Activated gamma-delta T cell (primary cell): Measurements from ENCODE around the gene PAK1.

Experiments used
- DNase-seq: peaks from one replicate; lab custom pipeline; 2025; lab: John Stamatoyannopoulos, UW

The PAK1 gene

DNA sequence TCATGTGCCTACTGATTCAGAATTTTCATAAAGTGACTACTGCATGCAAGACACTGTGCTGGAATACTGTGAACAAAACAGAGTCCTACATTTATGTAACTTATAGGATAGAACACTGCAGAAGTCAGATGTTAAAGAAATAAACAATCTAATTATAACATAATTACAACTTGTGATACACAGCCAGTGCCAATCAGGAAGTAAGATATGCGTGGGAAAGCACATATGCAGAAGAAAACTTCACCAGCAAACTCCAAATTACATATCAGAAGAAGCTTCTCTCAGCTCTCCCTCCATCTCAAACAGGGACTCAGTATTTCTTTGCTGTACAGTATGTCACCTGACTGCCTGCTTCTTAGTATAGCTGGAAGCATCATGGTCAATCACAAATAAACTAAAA is 37.4 kb downstream of the PAK1 start:
- DNase-seq, result no peak

DNA sequence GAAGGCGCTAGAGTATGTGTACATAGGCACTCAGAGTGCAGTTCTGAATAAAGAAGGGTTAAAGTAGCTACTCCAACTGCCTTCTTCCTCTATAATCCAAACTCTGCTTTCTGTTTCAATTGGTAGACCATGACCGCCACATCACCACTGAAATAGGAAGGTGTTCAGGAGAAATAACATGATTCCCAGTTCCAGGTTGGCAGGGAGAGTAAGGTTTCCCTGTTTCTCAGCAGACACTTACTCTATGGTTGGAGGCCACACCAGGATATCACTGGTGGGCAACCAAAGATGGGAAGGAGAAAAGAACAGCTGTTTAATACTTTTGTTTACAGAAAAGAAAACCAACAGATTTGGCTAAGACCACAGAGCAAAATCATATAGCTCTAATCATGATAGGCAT is 37.9 kb downstream of the PAK1 start:
- no peak for DNase-seq

DNA sequence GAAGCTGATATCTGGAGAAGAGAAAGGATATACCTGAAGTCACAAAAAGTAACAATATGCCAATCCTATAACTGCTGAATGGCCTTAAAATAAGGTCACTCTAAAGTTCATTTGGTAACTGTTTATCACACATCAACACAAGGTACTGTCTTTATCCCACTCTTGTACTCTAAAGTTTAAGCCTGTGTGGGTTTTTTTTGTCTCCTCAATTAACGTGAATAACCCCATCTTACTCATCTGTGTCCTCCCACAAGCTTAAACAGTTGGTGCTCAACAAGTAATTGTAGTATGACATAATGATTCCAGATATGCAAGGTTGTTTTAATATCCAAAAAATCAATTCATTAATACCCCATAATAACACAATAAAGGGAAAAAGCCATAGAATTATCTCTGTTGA is 42.1 kb downstream of the PAK1 start:
- DNase-seq, result no peak

DNA sequence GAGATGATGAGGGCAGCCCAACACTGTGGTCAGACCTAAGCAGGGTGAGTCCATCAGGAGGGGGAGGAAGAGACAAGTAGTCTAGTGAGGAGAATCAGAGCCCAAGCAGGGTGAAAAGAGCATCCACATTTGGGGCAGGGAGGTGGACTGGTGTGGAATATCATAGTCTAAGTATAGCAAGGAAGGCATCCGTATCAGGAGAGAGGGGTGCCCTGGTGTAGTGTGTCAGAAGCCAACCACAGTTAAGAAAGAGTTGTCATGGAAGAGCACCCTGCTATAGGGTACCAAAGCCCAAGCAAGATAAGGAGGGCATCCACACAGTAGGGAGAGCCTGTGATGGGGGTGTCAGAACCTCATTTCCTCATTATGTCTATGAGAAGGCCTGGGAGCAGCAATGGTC is 45.3 kb downstream of the PAK1 start:
- DNase-seq, result no peak

DNA sequence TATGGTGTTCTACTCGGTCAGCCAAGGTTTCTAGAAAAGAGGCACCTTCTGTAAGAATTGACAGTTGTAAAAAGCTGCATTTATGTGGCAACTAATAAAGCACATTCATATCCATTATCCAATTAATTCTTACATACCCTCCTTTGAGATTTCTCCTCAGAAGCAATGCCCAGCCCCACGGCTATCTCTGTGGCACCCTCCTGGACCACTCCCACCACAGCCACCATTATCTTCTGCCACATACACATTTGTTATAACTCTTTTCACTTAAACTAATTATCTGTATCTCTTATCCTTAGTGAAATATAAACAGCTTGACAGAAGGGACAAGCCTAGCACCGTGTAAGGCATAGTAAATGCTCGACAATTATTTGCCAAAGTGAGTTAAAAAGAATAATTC is 48.5 kb downstream of the PAK1 start:
- no peak for DNase-seq

DNA sequence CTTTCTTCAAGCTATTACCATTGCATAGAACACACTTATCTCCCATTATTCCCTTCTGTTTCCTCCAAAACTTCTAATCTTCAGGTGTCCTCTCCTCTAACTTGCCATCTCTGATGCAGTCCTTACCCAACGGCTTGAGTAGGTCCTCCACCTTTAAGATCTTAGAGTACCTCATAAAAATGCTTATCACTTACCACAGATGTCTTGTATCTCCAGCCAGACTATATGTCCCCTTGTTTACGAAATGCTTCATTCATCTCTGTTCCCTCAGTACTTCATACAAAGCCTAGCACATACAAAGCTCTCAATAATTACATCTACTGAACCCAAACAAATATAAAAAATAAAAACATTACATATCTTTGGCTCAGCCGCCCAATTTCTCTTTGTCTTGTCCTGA is 49.2 kb downstream of the PAK1 start:
- no peak for DNase-seq

DNA sequence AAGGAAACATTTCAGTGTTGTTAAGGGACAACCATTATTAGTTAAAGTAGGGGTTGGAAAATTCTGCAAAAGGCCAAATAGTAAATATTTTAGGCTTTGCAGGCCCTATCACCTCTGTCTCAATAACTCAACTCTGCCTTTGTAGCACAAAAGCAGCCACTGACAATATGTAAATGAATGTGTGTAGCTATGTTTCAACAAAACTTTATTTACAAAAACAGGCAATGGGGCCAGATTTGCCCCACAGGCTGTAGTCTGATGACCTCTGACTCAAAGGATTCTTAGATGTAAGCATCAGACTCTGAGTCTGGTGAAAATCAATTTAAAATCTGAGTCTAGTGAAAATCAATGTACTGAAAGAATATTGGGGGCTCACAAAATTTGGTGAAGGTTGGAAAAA is 50.3 kb downstream of the PAK1 start:
- DNase-seq, result no peak

DNA sequence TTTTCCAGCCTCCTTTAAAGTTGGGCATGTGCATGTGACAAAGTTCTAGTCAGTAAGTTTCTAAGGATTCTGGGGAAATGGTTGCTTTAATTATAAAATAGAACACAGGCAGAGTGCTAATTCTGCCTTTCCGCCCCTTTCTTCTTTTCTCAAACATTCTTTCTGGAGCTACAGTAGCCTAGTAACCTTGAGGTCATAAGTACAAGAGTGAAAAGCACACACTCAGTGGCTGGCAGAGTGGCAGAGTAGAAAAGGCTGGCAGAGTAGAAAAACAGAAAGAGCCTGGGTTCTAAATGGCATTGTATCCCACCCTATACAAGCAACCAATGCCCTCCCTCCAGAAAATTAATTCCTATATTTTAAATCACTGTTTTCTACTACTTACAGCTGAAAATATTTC is 51.2 kb downstream of the PAK1 start:
- no peak for DNase-seq

DNA sequence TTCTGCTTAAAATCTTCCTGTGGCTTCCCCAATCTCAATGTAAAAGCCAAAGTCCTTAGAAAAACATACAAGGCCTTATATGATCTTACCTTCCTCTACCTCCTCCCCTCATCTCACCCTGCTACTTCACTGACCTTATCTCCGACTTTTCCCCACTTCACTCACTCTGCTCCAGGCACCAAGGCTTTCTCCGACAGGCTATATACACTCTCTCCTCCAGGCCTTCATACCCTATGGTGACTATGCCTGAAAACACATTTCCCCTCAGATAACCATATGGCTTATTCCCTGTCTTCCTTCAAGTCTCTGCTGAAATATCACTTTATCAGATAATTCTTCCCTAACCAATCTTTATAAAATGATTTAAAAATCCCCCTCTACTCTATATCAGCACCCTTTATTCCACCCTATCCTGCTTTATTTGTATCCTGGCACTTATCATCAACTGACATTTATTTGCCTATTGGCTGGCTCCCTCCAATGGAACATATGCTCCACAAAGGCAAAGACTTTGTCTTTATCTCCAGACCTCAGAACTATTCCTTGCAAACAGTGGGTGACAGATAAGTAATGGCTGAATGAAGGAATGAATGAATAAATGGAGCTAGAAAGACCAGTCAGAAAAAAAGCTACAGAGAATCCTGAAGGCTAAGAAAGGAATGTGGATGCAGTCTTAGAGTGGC is 52.7 kb downstream of the PAK1 start:
- DNase-seq, result no peak

DNA sequence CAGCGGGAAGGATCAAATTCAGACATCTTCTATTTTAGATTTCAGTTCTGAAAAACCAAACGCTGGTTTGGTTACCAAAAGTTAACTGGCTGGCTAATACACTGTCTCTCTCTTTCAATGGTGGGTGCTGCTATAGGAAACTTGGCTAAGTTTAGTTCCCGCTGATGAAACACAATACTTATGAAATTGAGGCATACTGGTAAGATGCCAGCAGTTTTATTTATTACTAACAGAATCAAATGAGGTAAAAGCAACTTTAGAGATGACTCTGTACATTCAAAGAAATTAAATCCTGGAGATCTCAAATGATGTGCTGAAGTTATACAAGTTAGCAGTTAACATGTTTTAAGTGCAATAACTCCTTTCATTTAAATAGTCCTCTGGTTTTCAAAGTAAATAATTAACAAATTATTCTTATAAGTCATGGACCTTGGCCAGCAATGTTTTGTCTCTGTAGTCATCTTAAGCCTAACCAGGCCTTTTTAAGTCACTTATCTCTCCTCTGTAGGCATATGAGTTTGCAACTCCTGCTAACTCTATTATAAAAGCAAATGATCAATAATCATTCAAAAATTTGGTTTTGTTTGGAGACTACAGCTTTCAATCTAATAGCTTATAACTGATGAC is 54.8 kb downstream of the PAK1 start:
- DNase-seq, result no peak

DNA sequence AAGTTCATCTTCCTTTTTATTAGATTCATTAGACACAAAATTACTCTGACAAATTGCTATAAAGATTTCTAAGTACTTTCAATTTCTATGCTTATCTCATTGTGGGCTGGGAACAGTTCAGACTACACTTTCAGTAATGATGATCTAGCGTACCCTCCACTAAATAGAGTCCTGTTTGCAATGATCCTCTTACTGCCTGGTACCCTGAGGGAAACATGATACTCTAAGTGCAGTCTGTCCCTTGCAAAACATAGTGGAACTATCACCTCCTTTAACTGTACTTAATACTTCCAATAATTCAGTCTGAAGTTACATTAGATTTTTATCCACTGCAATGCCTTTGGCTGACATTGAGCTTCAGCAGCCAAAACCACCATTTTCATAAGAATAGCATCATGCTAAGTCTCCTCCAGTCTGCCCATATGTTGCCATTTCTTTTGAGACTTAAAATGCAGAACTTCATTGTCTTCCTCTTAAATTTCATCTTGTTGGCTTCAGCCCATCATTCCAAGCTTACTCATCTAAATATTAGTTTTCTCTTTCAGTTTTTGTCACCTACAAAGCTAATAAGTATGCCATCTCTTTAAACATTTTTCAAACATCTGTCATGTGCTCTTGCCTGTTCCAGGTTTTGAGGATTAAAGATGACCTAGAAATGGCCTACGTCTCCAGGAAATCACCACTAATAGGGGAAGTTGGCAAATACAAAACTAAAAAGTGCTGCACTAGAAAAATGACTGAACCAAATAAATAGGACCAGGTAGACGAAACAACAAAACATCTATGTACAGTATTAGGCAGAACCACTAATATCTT is 55.5 kb downstream of the PAK1 start:
- DNase-seq, result no peak

DNA sequence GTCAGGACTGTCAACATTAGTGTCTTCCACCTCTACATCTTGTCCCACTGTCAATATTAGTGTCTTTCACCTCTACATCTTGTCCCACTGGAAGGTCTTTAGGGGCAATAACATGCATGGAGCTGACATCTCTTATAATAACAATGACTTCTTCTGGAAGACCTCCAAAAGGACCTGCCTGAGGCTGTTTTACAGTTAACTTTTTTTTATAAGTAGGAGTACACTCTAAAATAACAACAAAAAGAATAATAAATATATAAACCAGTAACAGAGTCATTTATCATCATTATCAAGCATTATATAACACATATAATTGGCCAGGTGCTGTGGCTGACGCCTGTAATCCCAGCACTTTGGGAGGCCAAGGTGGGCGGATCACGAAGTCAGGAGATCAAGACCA is 57.5 kb downstream of the PAK1 start:
- DNase-seq, result no peak

DNA sequence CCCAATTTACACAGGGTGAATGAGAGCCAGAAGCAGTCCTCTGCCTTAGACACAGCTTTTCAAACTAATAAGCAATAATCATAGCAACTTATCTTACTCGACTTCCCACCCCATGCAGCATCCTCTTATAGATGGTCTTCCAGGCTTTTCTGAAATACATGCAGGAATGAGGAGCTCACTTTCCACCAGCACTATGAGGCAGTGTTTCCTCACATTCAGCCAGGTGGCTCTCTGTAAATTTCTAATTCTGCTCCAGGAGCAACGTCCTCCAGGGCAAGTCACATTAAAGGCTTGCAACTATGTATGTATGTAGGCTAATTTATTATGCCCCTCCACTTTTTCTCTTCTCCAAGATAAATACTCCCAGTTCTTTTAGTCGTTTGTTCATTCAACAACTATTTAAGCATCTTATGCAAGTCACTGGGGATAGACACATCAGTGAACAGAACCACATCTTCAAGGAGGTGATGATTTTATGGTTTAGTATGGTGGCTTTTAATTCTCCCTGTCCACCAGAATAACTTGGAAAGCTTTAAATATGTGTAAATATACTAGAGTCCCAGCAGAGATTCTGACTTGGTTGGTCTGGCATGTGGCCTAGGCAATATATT is 59.9 kb downstream of the PAK1 start:
- no peak for DNase-seq

DNA sequence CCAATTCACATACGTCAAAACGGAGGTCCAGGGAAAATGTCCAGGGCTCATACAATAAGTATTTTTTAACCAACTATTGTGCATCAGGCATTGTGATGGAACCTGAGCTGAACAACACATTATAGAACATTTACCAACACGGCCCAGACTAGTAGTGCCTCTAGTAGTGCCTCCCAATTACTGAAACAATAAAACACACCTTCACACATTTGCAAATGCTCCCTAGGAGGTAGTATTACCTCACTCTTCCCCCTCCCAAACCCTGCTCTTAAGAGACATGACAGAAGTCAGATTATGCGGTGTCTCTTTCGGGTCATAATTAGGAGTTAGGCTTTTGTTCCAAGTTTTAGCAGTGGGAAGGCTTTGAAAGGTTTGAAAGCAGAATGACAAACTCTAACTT is 61.1 kb downstream of the PAK1 start:
- DNase-seq, result no peak

DNA sequence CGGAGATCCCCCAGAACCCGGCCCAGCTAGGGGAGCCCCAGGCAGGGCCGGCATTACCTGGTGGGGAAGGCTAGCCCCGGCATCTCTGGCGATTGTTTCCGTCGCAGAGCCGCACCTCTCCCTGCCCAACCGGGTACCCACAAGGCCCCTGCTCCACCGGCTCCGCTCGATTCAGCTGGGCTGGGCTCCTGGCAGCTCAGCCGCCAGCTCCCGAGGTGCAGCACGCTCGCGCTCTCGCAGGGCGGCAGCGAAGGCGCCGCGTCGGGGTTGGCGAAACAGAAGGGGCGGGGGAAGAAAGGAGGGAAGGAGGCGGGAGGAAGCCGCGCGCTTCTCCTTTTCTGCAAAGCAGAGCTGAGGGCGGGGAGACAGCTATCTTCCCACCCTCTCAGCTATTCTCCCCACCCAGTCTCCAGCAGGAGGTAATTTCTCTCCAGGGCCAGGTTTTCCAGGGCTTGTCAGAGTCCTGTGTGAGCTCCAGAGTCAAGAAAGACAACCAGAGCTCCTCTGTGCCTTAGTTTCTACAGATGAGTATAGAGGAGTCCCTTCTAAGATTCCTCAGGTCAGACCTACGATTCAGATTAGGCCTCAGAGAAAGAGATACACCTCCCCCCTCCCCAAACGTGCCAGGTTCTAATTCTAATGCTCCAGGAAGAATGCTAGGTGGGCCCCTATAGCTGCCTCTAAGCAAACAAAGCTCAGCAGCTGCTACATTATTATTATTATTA is 62.0 kb downstream of the PAK1 start:
- peak; percentile 48 for DNase-seq

DNA sequence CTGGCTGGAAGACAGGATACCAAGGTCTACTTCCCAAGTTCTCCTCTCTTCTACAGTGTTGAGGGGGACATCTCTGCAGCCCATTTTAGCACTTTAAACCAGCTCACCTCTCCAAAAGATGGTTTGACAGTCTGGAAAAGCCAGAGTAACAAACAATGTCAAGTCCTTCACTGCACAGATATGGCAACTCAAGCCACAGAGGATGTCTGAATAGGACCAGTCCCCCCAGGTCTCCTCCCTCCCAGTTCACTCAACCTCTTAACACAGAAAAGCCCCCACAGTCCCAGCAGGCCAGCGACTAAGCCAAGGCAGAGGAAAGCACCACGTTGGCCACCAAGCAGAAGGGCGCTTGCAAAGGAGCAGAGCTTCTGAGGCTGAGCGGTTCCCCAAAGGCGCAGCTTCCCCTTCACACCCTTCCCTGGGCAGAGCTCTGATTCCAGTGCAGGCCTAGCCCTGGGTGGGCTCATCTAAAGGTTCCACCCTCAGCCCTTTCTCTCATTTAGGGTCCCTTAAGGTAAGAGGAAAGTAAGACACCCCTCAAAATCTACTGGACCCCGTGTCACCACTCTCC is 62.7 kb downstream of the PAK1 start:
- DNase-seq, result no peak

DNA sequence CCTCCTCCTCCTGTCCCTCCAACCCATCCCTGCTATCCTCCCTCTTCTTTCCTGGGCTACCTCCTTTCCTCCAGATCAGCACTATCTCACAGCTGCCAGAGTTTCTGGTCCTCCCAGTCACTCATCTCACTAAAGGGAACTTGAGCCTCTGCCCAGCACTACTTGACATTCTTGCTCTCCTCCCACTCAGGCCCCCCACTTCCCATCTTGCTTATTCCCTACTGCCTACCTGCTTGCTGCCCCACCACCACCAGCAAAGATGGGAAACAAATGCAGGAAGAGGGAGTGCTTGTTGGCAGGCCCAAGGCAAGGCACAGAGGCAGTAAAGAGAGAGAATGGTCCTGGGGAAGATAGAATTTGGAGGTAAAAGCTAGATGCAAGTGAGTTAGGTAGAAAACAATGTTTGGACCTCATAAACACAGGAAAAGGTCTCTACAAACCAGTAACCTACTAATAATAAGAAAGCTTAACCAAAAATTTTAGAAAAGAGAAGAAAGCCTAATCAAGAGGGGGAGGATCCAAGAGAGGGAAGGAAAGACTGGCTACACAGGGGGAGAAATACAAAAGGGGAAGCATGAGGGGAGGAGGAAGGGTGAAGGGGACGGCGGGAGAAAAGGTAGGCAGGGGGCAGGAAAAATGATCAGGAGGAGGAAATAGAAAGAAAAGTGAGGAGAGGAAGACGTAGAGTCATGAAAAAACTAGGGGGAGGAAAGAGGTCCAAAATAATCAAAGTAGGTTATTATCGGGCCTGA is 63.6 kb downstream of the PAK1 start:
- DNase-seq, result no peak

DNA sequence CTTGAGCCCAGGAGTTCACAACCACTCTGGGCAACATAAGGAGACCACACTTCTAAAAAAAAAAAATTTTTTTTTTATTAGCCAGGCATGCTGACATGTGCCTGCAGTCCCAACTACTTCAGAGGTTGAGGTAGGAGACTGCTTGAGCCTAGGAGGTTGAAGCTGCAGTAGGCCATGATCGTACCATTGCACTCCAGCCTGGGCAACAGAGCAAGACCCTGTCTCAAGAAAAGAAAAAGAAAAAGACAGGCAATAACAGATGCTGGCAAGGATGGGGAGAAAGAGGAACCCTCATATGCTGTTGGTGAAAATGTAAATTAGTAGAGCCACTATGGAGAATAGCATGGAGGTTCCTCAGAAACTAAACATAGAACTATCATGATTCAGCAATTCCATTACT is 64.8 kb downstream of the PAK1 start:
- no peak for DNase-seq

DNA sequence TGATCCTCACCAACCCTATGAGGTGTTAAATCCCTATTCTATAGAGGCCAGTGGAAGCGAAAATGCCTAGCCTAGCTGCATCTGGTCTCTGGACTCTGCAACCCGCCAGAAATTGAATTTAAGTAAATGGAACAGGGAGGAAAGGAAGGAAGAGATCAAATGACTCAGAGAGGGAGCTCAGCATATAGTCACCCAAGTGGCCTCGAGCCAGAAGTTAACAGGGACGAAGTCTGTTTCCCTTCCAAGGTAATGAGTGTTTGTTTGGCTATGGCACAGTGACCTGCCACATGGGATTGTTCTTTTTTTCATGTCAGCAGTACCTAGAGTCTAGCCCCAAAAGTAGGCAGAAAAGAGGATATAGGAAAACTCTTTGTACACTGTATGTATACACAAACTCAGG is 66.3 kb downstream of the PAK1 start:
- no peak for DNase-seq

DNA sequence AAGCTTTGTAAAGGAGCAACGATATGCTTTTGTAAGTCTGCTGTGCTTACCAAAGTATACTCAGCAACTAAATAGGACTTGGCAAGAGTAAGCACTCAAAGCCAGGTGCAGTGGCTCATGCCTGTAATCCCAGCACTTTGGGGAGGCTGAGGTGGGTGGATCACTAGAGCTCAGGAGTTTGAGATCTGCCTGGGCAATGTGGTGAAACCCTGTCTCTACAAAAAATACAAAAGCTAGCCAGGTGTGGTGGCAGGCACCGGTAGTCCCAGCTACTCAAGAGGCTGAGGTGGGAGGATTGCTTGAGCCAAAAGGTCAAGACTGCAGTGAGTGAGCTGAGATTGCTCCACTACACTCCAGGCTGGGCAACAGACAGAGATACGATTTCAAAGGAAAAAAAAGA is 67.5 kb downstream of the PAK1 start:
- no peak for DNase-seq

DNA sequence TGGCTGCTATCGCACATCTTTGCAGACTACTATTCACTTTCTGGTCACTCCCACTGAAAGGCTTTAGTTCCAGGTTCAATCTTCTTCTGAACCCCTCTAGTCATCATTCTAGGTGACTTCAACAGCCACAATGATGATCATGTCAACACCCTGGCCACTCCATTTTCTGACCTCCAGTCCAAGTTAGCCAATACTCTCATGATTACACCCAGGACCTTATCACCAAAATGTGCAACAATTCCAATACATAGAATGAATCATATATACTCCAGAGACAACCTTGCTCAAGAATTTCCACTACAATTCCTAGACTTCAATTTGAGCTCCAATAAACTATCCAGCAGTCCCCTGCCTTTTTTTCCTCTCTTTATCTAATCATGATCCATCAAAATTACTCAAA is 70.7 kb downstream of the PAK1 start:
- DNase-seq, result no peak
